GM12872 (cell line): ENCODE measurements around the gene FALEC.

ENCODE experiments used
- TF ChIP-seq, protein P1 (sequence below): IDR thresholded peaks from 3 replicates; pipeline ENCODE4 v1.5.1; 2011; ENCODE audit warnings: low read depth, mild to moderate bottlenecking, low read length, moderate library complexity; ENCODE audit not compliant: insufficient read depth

FALEC gene

DNA sequence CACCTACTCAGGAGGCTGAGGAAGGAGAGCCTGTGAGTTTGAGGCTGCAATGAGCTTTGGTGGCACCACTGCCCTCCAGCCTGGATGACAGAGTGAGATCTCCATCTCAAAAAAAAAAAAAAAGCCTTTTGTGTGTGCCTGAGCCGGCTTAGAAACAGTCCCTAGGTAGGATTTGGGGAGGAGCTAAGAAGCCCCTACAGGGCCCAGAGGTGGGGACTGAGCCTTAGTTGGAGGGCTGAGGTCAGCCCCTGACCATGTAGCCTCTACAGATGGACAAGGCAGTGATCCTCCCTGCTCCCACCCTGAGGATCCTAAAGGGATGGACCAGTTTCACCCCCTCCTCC is 36.2 kb downstream of the FALEC start:
- TF ChIP-seq, protein P1, sequence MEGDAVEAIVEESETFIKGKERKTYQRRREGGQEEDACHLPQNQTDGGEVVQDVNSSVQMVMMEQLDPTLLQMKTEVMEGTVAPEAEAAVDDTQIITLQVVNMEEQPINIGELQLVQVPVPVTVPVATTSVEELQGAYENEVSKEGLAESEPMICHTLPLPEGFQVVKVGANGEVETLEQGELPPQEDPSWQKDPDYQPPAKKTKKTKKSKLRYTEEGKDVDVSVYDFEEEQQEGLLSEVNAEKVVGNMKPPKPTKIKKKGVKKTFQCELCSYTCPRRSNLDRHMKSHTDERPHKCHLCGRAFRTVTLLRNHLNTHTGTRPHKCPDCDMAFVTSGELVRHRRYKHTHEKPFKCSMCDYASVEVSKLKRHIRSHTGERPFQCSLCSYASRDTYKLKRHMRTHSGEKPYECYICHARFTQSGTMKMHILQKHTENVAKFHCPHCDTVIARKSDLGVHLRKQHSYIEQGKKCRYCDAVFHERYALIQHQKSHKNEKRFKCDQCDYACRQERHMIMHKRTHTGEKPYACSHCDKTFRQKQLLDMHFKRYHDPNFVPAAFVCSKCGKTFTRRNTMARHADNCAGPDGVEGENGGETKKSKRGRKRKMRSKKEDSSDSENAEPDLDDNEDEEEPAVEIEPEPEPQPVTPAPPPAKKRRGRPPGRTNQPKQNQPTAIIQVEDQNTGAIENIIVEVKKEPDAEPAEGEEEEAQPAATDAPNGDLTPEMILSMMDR = no peak

DNA sequence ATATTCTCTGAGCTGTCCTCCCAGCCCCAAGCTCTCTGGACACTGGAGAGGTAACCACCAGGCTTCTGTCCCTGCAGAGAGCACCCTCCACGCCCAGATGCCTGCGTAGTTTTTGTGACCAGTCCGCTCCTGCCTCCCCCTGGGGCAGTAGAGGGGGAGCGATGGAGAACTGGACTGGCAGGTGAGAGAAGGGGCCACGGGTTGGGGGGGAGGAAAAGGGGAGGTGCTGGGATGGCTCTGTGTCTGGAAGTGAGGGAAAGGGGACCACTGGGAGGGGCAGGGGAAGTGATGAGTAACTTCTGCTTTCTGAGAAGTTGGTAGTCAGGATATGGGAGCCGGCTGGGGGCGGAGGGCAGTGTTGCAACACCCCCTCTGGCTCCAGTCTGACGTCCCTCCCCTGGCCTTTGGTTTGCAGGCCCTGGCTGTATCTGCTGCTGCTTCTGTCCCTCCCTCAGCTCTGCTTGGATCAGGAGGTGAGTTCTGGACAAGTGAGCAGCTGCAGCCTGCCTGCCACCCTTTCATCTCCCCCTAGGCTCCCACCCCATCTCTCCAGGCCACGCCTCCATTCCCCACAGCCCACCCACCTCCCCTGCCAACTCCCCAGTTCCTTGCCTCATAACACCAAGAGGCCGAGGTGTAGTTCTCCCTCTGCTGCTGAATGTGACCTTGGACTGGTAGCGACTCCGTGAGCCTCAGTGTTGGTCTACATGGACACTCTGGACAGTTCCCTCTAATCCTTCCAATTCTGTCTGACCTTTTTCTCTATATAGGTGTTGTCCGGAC is 36.8 kb downstream of the FALEC start:
- TF ChIP-seq, protein P1 = no peak

DNA sequence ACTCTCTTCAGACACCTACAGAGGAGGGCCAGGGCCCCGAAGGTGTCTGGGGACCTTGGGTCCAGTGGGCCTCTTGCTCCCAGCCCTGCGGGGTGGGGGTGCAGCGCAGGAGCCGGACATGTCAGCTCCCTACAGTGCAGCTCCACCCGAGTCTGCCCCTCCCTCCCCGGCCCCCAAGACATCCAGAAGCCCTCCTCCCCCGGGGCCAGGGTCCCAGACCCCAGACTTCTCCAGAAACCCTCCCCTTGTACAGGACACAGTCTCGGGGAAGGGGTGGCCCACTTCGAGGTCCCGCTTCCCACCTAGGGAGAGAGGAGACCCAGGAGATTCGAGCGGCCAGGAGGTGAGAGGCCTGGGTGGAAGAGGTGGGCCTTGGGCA is 37.3 kb downstream of the FALEC start:
- TF ChIP-seq, protein P1 = no peak

DNA sequence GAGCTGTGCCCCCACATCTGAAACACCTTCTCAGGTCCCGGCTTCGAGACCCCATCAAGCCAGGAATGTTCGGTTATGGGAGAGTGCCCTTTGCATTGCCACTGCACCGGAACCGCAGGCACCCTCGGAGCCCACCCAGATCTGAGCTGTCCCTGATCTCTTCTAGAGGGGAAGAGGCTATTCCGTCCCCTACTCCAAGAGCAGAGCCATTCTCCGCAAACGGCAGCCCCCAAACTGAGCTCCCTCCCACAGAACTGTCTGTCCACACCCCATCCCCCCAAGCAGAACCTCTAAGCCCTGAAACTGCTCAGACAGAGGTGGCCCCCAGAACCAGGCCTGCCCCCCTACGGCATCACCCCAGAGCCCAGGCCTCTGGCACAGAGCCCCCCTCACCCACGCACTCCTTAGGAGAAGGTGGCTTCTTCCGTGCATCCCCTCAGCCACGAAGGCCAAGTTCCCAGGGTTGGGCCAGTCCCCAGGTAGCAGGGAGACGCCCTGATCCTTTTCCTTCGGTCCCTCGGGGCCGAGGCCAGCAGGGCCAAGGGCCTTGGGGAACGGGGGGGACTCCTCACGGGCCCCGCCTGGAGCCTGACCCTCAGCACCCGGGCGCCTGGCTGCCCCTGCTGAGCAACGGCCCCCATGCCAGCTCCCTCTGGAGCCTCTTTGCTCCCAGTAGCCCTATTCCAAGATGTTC is 38.0 kb downstream of the FALEC start:
- TF ChIP-seq, protein P1 = no peak

DNA sequence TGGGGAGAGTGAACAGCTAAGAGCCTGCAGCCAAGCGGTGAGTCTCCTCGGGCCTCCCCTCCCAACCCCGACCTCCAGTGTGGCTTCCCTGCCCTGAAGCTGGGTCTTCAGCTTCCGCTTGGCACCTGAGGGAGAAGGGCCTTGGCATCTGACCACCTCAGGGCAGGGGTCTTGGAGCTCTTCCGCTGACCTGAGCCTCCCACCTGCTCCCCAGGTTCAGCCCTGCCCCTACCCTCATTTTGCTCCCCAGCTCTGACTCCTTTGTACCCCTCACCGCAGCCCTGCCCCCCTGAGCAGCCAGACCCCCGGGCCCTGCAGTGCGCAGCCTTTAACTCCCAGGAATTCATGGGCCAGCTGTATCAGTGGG is 38.5 kb downstream of the FALEC start:
- TF ChIP-seq, protein P1 = no peak

DNA sequence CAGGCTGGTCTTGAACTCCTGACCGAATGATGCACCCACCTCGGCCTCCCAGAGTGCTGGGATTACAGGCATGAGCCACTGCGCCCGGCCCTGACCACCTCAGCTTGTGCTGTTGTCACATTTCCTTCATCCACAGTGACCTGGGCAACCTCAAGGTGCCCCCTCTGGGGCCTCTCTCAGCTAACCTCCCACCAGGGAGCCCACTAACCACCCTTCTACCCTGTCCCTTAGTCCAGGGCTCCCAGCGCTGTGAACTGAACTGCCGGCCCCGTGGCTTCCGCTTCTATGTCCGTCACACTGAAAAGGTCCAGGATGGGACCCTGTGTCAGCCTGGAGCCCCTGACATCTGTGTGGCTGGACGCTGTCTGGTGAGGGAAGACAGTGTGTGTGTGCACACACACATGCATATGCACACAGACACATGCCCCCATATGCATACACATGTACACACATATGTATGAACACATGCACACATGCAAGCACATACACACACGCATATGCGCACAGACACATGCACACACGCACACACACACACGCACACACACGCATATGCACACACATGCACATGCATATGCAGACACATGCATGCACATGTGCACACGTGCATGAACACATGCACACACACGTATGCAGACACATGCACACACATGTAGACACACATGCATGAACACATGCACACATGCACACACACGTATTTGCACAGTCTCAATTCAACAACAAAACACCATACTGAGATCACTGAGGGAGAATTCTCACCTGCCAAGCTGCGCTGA is 39.8 kb downstream of the FALEC start:
- TF ChIP-seq, protein P1 = no peak
